ENCODE data around the gene LDLRAD1.

- TF ChIP-seq PBX3 (IDR thresholded peaks at IDR 0.05; ENCODE audit: insufficient replicate concordance, low read depth, low read length) (no peak), CTCF (IDR thresholded peaks at IDR 0.05 in 2 of 3, conservative IDR thresholded peaks at IDR 0.05 in 1 of 3; ENCODE audit: control insufficient read depth in 2 of 3, extremely low read depth in 1 of 3, insufficient read depth in 1 of 3, low read depth in 3 of 3, low read length in 3 of 3) (no peak), SRF (IDR thresholded peaks at IDR 0.05; ENCODE audit: low read depth in 2 of 2, low read length in 2 of 2) (no peak), ATF3 (IDR thresholded peaks at IDR 0.05; ENCODE audit: borderline replicate concordance, extremely low read depth, low read depth, low read length) (no peak), POLR2A (IDR thresholded peaks at IDR 0.05; ENCODE audit: low read depth, low read length) (no peak), ESRRA (IDR thresholded peaks at IDR 0.05; ENCODE audit: low read length) (no peak), YY1 (IDR thresholded peaks at IDR 0.05; ENCODE audit: low read depth, low read length) (no peak), RAD21 (IDR thresholded peaks at IDR 0.05; ENCODE audit: insufficient read depth, low read depth, low read length) (no peak), POLR2AphosphoS2 (IDR thresholded peaks at IDR 0.05; ENCODE audit: low read depth, low read length) (no peak), JUND (IDR thresholded peaks at IDR 0.05; ENCODE audit: low read depth, low read length) (no peak), ASH2L (IDR thresholded peaks at IDR 0.05; ENCODE audit: borderline replicate concordance, low read depth) (no peak), ZBTB33 (IDR thresholded peaks at IDR 0.05) (no peak), ELK1 (IDR thresholded peaks at IDR 0.05; ENCODE audit: low read depth, low read length) (no peak), LARP7 (IDR thresholded peaks at IDR 0.05) (no peak)
These were observed 23.8 kb upstream of the LDLRAD1 start for GRCh38 chr1:54041806-54042205.
